ENCODE data around the gene DSN1. TPM values are rescaled to one million over a fixed set of nuclear protein-coding genes. Genes with fewer than 3 reads are reported as not detected.

Gene DSN1
- total and polyA plus RNA-seq, 2 donors (not counting 3 experiments of a cell fraction or from before 2014, with no cell fraction given): 11.0 to 25.0 TPM

- H3K4me1 ChIP-seq (ENCODE audit: control insufficient read depth, extremely low read depth, insufficient read depth, low read length): peaks cover 22% of the 10 kb centered on the region
- H4K20me1 ChIP-seq (replicated peaks; ENCODE audit: control insufficient read depth, extremely low read depth, insufficient read depth, low read length): no peaks in the 10 kb centered on the region
- peak overlapping the region; percentile 89 for H3K27ac ChIP-seq (ENCODE audit: insufficient read depth, low read depth, low read length)
- TSS peak; percentile 55 for BruUV-seq (replicated peaks)
- H3K79me2 ChIP-seq (ENCODE audit: control insufficient read depth, insufficient read depth, low read length): peaks cover 14% of the 10 kb centered on the region
- intact Hi-C loops (cut with micrococcal nuclease) (loop anchor here (1.0 to 5.0 kb wide), 3 partner anchors 16 to 200 kb away; partner anchors contain the start of gene TGIF2), dilution Hi-C loops (cut with MboI; ENCODE audit: extremely low pct_ligation_motif_present, low sequenced_read_pairs) (no loop called here)
- TF ChIP-seq GATA2 (IDR thresholded peaks at IDR 0.05; ENCODE audit: insufficient read depth, insufficient read length, low read depth, low read length) (no peak), MYC (IDR thresholded peaks at IDR 0.05; ENCODE audit: low read depth, low read length) (no peak), POLR2A (IDR thresholded peaks at IDR 0.05; ENCODE audit: low read depth, low read length) (no peak), FOS (IDR thresholded peaks at IDR 0.05; ENCODE audit: borderline replicate concordance, insufficient read depth, low read length) (no peak), CTCF (IDR thresholded peaks at IDR 0.05; ENCODE audit: extremely low read depth in 1 of 2, insufficient read depth in 1 of 2, low read depth in 1 of 2, low read length in 2 of 2) (no peak), JUN (IDR thresholded peaks at IDR 0.05; ENCODE audit: borderline replicate concordance, insufficient read depth, insufficient read length, low read depth) (no peak), MAX (IDR thresholded peaks at IDR 0.05; ENCODE audit: insufficient read depth, insufficient read length) (no peak), POLR2AphosphoS5 (IDR thresholded peaks at IDR 0.05; ENCODE audit: insufficient read depth, low read depth, low read length) (no peak), EZH2 (IDR thresholded peaks at IDR 0.05; ENCODE audit: borderline replicate concordance, low read depth, low read length, severe bottlenecking) (no peak)
- H3K9me1 ChIP-seq (replicated peaks; ENCODE audit: control insufficient read depth, extremely low read depth, insufficient read depth, low read length): no peaks in the 10 kb centered on the region
- no peaks in the 10 kb centered on the region for H3K27me3 ChIP-seq (ENCODE audit: control insufficient read depth in 2 of 2, insufficient read depth in 2 of 2, low read length in 2 of 2)
- peak overlapping the region; percentile 55 for H2AFZ ChIP-seq (ENCODE audit: low read depth, low read length)
- FAIRE-seq (no peak), DNase-seq (ENCODE audit: low read depth, low spot score) (peak; percentile 18)
- peak overlapping the region; percentile 53 to 90 (median 79) for H3K4me3 ChIP-seq (replicated peaks in 1 of 3; ENCODE audit: insufficient read depth in 1 of 3, low read depth in 1 of 3, low read length in 3 of 3)
- H3K9ac ChIP-seq (replicated peaks; ENCODE audit: extremely low read depth, insufficient read depth, low read length): peak overlapping the region; percentile 96
- POLR2A ChIA-PET: interaction anchor here (2.0 kb wide), 1 partner anchor 167 kb away, joined by 6 read pairs; the partner anchor contains the start of gene RAB5IF
- H3K36me3 ChIP-seq (ENCODE audit: control insufficient read depth in 2 of 2, extremely low read depth in 1 of 2, insufficient read depth in 2 of 2, low read length in 2 of 2): peaks cover 0 to 2% of the 10 kb centered on the region in 2 experiments
- H3K4me2 ChIP-seq (ENCODE audit: insufficient read depth, low read length): peak overlapping the region; percentile 98
- H3K9me3 ChIP-seq (replicated peaks; ENCODE audit: control insufficient read depth, insufficient read depth, low read length): no peaks in the 10 kb centered on the region
- CTCF ChIA-PET: interaction anchor here (0.7 to 2.5 kb wide), 23 partner anchors 14 to 290 kb away, joined by 3 to 18 read pairs (median 5); partner anchors contain the start of gene NDRG3
Observed at GRCh38 chr20:36773107-36773596, 411 bp downstream of the DSN1 start.
